ENCODE results near the gene MFAP3L. TPM values are rescaled to one million over a fixed set of nuclear protein-coding genes. Genes with fewer than 3 reads are reported as not detected.
A peak's percentile ranks its signal among the peaks of the same experiment; 100 is the strongest.

MFAP3L gene
- polyA plus RNA-seq, 3 donors: 0.01 to 0.18 TPM; not detected in 1

- peaks cover 24% of the 10 kb centered on the region for H3K4me1 Mint-ChIP-seq
- Histone ChIP-seq H3K36me3 (replicated peaks in 1 of 2; ENCODE audit: control insufficient read depth in 1 of 2, insufficient read depth in 2 of 2, low read length in 2 of 2) (no peaks in the 10 kb centered on the region), H3K27ac (ENCODE audit: low read depth in 1 of 2, low read length in 2 of 2) (no peak overlapping the region), H3K9me3 (replicated peaks in 1 of 2; ENCODE audit: control insufficient read depth in 1 of 2, insufficient read depth in 1 of 2, low read length in 2 of 2) (peaks cover 0 to under 1% of the 10 kb centered on the region in 2 donors), H3K27me3 (ENCODE audit: control insufficient read depth in 2 of 2, insufficient read depth in 2 of 2, low read length in 2 of 2) (peaks cover 34 to 51% of the 10 kb centered on the region in 2 donors), H2AFZ (ENCODE audit: insufficient read depth, low read depth, low read length, poor library complexity, severe bottlenecking) (no peak overlapping the region), H3K4me2 (replicated peaks; ENCODE audit: extremely low read depth, low read length, poor library complexity, severe bottlenecking) (no peak overlapping the region), H3K9ac (ENCODE audit: insufficient read depth, low read length, poor library complexity, severe bottlenecking) (no peak overlapping the region), H3K4me3 (replicated peaks in 1 of 3; ENCODE audit: low read depth in 2 of 3, low read length in 3 of 3) (no peak overlapping the region), H4K20me1 (ENCODE audit: insufficient read depth, low read length) (no peaks in the 10 kb centered on the region), H3K4me1 (ENCODE audit: control insufficient read depth in 1 of 2, insufficient read depth in 2 of 2, low read length in 2 of 2) (peaks cover 21 to 22% of the 10 kb centered on the region in 2 donors), H3K79me2 (ENCODE audit: insufficient read depth, low read length) (no peaks in the 10 kb centered on the region)
- no peak for DNase-seq
- no peak for TF ChIP-seq CTCF (IDR thresholded peaks at IDR 0.05)
- H3K27me3 Mint-ChIP-seq (ENCODE audit: low read depth in 3 of 3): peaks cover 47 to 52% (median 51%) of the 10 kb centered on the region in 3 donors
- intact Hi-C loops (cut with micrococcal nuclease): no loop called here
- peak overlapping the region in 1 of 2 donors; percentile 1 for H3K4me3 Mint-ChIP-seq
- H3K9me3 Mint-ChIP-seq: peaks cover 0 to 4% (median 2%) of the 10 kb centered on the region in 7 donors
- 100% methylated on average over 3 of the region's 5 CpGs for WGBS (ENCODE audit: insufficient coverage)
- H3K27ac Mint-ChIP-seq: no peak overlapping the region
- no peaks in the 10 kb centered on the region for H3K36me3 Mint-ChIP-seq
Observed at GRCh38 chr4:170005472-170005871, 20.7 kb downstream of the MFAP3L start.

DNA sequence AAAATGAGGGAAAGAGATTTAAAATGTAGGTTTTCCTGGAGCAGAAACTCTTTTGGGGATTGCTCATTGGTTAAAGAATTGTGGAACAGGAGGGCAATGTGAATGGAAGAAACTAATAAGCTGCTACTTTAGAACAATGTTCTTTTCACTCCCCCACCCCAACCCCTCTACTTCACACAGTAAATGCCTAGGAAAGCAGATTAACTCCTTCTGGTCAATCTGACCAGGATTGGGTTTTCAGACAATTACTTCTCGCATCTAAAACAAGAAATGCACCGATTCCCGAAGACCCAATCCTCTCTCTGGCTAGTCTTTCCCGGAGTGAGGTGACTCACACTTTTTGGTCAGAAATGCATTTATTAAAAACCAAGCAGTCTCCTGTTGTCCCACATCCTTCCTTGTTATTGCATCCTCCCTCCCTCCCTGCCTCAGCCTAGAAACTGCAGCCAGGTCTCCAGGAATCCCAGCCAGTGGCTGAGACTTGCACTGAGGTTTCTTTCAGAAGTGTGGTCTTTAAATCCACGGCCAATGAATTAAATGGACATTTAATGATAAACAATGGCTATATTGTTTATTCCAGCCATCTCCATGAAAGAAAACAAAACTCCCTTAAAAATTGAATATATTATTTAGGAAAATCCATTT, 21.4 kb downstream of the MFAP3L start:
- WGBS (ENCODE audit: insufficient coverage): 94% methylated on average over 4 of the region's 5 CpGs
- intact Hi-C loops (cut with micrococcal nuclease): no loop called here
- Mint-ChIP-seq H3K36me3 (no peaks in the 10 kb centered on the region), H3K4me3 (no peak overlapping the region), H3K27me3 (ENCODE audit: low read depth in 3 of 3) (peaks cover 42 to 50% (median 49%) of the 10 kb centered on the region in 3 donors), H3K9me3 (peaks cover 0 to 2% (median 0%) of the 10 kb centered on the region in 7 donors), H3K27ac (no peak overlapping the region), H3K4me1 (peaks cover 24% of the 10 kb centered on the region)
- DNase-seq: no peak
- Histone ChIP-seq H3K4me2 (replicated peaks; ENCODE audit: extremely low read depth, low read length, poor library complexity, severe bottlenecking) (no peak overlapping the region), H2AFZ (ENCODE audit: insufficient read depth, low read depth, low read length, poor library complexity, severe bottlenecking) (no peak overlapping the region), H3K9me3 (replicated peaks in 1 of 2; ENCODE audit: control insufficient read depth in 1 of 2, insufficient read depth in 1 of 2, low read length in 2 of 2) (no peaks in the 10 kb centered on the region), H3K27ac (ENCODE audit: low read depth in 1 of 2, low read length in 2 of 2) (no peak overlapping the region), H3K27me3 (ENCODE audit: control insufficient read depth in 2 of 2, insufficient read depth in 2 of 2, low read length in 2 of 2) (peaks cover 30 to 44% of the 10 kb centered on the region in 2 donors), H3K4me1 (ENCODE audit: control insufficient read depth in 1 of 2, insufficient read depth in 2 of 2, low read length in 2 of 2) (peaks cover 21 to 22% of the 10 kb centered on the region in 2 donors), H4K20me1 (ENCODE audit: insufficient read depth, low read length) (no peaks in the 10 kb centered on the region), H3K79me2 (ENCODE audit: insufficient read depth, low read length) (no peaks in the 10 kb centered on the region), H3K4me3 (replicated peaks in 1 of 3; ENCODE audit: low read depth in 2 of 3, low read length in 3 of 3) (no peak overlapping the region), H3K9ac (ENCODE audit: insufficient read depth, low read length, poor library complexity, severe bottlenecking) (no peak overlapping the region), H3K36me3 (replicated peaks in 1 of 2; ENCODE audit: control insufficient read depth in 1 of 2, insufficient read depth in 2 of 2, low read length in 2 of 2) (no peaks in the 10 kb centered on the region)
- no peak for TF ChIP-seq CTCF (IDR thresholded peaks at IDR 0.05)
